GM18511 (cell line): Measurements from ENCODE around the gene COQ3.
"Not testable (repeated sequence)": the region's sequence is repeated elsewhere in the genome, so short reads cannot be mapped to it uniquely, and the experiment has no call there.

Source experiments
- ATAC-seq: cut with Tn5 transposase; IDR thresholded peaks from one replicate; pipeline ENCODE4 v1.9.1; 2021; ENCODE audit warnings: mild to moderate bottlenecking, moderate library complexity; ENCODE audit not compliant: unreplicated experiment

Gene COQ3

DNA sequence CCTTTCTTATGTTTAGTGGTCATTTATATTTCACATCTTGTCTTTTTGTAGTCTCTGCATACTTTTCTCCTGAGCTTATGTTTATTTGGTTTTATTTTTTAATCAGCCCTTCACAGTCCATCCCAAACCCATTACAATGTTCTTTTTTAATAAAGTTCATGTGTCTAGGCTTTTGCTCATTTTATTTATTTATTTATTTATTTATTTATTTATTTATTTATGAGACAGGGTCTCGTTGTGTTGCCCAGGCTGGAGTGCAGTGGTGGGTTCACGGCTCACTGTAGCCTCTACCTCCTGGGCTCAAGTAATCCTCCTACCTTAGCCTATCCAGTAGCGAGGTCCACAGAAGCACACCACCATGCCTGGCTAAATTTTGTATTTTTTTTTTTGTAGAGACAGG is 3.1 kb downstream of the COQ3 start:
- no peak for ATAC-seq

DNA sequence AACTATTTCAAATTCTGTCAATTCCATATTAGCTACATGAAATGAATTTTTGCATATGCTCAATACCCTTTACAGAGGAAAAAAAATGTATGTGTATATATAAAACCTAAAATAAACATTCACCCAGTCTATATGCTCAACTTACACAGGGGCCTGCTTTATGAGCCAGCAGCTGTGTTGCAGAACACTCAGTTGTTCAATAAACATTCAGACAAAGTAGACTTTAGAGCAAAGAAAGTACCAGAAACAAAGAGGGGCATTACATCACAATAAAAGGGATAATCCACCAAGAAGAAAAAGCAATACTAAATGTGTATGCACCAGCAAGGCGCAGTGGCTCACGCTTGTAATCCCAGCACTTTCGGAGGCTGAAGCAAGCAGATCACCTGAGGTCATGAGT is 9.5 kb downstream of the COQ3 start:
- no peak for ATAC-seq

DNA sequence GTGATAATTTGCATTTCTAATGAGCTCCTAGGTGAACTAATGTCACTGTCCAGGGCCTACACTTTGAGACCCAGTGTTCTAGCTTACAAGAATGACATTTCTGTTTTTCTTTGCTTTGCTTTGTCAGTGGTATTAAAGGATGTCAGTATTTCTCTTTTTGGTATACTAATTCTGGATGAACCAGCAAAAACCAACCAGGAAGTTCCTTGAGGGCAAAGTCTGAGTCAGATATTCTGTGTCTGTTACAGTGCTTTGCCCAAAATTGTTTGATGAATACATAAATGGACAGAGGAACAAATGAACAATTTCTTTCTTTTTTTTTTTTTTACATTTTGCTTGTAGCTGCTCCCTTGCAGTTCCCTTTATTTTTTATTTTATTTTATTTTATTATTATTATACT is 15.4 kb downstream of the COQ3 start:
- no peak for ATAC-seq

DNA sequence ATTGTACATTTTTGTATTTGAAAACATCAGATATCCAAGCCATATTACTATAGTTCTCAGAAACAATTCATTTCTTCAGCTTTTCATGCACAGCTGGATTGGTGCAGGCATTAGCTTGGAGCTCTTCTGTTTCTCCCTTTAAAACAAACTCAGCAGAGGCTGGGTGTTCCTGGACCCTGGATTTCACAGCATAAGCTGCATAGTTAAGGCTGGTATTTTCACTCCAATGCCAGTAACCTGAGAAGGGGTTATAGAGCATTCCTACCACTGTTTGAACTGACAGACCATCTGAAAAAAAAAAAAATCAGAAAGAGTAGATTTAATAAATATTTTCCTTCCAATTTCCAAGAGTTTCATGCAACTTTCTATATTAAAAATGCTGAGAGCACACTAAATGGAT is 24.5 kb downstream of the COQ3 start:
- ATAC-seq, result no peak

DNA sequence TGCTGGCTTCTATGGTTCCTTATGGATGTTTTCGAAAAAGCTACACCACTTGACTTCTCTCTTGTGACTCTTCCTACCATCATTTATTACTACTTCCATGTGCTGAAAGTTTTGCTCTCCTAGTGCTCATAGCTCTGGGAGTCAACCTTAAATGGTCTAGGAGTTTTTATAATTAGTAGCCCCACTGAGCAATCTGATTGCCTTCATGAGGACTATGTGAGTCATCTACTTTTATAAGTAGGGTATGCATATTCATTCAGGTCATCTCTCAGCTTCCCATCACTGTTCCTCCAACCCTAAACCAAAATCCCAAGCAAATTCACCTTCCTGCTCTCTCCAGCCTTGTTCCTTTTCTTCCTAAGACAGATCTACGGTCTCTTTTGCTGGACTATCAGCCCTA is 27.1 kb downstream of the COQ3 start:
- no peak for ATAC-seq

DNA sequence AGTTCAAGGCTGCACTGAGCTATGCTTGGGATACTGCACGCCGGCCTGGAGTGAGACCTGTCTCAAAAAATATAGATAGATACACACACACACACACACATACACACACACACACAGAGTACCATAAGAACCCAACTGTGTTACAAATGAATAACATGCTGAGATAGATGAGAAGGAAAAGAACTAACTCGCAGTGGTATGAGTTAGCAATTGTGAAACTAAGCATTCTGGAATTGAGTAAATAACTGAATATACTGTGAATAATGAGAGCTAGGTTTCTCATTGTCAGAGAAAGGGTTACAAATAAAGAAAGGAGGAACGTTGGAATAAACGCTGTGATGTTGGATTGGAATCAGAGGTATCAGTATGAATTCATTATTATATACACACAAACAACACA is 30.0 kb downstream of the COQ3 start:
- peak; percentile 90 for ATAC-seq

DNA sequence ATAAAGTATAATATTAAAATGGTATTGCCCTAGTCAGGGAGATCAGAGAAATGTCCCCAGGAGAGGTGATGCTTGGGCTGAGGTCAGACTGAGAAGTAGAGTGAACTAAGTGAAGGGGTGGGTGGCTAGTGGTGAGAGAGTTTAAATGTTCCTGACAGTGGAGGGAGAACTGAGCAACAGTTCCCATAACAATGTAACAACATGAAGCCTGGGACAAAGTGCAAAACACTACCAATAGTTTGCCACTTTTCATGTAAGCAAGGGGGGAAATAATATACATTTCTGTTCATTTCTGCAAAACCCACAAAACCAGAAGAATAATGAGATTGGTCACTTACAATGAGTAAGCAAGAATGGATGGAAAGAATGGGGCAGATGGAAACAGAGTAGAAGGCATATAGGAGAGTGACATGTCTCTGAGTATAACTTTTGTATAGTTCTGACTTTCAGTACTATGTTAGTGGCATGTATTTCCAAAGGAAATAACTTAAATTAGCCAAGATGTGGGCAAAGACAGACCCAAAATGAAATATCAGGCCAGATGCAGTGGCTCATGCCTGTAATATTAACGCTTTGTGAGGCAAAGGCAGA is 31.2 kb downstream of the COQ3 start:
- no peak for ATAC-seq

DNA sequence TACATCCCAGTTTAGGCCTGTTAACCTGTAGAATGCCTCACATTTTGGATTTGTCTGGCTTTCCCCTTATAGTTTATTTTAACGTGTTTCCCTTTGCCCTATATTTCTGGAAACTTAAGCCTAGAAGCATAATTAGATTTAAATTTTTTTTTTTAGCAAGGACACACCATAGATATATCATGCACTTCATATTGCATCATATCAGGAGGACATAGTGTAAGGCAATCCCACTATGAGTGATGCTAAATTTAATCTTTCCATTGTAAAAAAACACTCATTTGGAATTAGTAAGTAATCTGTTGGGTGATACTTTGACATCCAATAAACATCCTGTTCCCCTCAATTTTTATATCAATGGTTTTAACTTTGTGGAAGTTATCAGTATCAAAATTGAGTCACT is 34.2 kb downstream of the COQ3 start:
- ATAC-seq, result no peak

DNA sequence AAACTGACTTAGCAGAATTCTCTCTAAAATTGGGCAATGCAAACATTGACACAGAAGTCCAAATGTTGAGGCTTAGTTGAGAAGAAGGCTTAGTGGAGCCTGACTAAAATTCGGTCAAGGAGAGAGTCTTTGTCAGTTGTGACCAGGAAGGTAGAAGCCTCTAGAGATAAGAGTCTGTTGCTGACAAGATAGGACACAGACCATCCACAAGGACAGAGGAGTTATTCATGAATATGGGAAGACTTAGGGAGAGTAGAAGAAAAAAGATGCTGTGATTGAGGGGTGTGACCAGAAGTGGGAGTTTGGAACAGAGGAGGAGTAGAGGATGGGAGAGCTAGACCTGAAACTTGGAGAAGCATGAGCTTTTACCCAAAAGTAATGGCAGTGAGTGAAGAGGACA is 37.4 kb downstream of the COQ3 start:
- no peak for ATAC-seq

DNA sequence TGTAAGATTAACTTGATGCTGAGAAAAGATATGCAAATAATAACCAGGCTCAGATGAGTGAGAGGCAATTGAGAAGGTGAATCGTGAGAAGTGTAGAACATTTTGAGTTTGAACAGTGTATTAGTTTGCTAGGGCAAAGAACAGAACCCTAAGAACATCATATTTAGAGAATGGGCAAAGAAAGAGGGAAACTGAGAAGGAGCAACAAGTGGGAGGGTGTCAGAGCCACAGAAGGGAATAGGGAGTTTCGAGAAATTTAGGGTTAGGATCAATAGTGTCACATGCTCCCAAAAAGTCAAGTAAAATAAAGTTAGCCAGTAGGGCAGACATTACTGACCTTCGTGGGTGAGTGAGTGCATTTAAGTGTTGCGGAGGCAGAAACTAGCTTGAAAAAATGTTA is 39.0 kb downstream of the COQ3 start:
- ATAC-seq, result no peak

DNA sequence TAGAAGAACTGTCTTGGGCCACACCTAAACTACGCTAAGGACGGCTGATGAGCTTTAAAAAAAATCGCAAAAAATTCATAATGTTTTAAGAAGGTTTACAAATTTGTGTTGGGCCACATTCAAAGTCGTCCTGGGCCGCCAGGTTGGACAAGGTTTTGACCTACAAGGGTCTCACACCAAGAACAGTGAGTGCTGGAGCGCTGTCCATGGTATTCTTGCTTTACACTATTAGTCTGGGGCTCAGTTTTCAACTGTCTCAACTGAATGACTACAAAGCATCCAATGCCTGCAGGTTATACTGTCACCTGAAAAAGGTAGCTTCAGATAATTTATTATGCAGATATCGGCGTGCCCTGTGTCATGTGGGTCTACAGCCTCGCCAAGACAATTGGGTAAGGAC is 40.9 kb downstream of the COQ3 start:
- ATAC-seq, result no peak

DNA sequence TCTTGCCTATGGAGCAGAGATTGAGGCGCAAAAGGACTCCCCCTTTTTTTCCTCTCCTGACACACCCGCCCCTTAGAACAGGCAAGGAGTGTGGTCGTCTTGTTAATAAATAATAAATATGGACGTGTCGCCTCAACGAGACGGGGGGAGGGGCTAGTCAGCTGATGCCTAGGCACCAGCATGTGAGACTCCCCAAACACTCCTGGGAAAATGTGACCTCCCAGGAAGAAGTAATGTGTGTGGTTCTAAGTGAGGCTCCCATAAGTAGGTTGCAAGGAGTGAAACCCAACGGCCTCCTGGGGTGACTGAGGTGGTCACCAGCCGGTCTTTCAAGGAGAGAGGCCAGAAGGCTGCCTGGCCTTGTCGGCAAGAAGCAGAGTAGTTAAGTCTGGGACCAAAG is 43.4 kb downstream of the COQ3 start:
- ATAC-seq, result no peak

DNA sequence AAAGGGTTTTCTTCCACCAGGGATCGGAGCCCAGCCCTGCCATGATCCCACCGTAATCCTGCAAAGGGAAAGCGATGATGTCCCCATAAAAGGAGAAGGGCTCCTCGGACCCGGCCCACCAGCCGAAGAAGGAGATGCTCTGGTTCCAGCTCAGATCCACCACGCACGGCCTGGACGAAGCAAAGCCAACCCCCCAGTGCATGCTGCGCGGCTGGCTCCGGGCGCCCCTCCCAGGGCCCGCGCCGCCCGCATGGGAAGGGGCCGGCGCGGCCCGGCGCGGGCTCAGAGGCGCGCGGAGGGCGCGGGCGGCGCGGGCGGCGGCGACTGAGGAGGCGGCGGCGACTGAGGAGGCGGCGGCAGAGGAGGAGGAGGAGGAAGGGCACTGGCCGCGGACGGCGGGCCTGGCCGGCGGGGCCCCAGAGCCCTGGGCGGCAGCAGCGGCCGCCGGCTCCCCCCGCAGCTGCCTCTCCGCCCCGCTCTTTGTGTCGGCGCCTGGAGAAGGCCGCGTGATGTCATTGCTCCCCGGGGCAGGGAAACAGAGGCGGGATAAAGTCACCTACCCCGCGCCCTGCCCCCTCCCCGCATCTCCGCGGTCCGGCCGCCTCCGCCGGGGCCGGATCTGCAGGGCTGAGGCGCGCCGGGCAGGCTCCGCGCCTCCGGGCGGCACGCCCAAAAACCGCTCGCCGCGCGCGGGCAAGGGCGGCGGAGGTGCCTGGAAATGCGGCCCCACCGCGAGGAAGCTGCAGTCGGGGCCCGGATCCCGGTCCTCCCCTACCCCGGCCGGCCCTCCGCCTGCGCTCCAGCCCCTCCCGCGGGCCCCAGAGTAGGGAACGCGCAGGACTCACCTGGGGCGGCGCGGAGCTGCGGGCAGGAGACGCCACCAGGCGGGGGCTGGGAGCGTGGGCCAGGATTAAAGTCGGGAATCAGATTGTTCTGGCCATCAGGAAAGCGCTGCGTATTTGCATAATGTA is 44.5 kb downstream of the COQ3 start, which contains the start of gene FAXC:
Gene FAXC (minus strand): TSS at position 504 of the 971 bp plus-strand sequence. CDS start 302 bp downstream, at position 202.
- ATAC-seq, result peak; percentile 70

DNA sequence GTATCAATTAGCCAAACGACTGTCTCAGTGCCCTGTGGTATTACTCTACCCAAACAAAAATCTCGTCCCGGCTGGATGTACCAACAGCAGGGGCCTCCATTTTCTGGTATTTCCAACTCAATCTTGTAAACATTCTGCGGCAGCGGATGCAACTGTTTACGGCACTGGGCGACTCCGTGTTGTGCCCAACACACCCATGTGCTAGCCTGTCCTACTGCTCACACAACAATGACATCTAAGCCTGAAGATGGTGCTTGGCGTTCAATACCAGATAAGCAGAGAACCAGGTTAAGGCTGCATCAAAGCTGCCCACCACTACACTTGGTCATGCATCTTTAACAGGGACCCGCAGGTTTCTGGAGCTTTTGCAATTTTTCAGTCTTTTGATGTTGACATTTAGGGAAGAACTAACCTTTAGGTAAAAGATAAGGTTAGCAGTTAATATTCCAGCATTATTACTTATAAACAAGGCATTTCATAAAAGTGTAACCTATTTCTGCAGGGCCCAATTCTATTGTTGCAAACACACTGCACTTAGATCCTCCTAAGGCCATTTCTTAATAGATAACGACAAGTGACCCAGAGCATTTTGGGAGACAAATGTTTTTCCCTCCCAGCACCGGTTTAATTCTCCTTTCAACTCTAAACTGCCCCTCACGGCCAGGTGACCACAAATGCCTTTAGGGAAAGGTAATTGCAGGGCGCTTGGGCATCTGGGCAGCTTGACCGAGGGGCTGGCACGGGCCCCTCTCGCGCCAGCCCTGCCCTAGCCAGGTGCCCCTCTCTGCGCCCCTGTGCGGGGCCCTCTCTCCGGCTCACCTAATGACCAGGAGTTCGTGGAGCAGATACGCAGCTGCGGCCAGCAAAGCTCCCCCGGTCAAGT is 45.5 kb downstream of the COQ3 start:
- no peak for ATAC-seq

DNA sequence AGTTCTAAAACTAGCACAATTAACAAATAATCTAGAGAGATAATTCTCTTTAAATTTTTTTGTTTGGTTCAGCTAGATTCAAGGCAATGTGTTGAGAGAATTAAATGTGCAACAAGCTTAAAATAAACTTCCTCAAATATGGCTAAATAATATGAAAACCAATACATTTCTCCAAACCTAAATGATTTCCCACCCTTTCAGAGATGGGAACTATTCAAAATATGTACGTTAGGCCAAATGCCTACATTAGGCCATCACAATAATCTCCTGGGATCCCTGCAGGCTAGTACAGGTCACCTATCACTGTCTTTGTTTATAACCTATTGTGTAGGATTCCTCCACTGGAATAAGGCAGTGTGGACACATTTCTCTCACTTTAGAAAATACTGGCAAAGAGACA is 46.2 kb downstream of the COQ3 start:
- ATAC-seq, result no peak

DNA sequence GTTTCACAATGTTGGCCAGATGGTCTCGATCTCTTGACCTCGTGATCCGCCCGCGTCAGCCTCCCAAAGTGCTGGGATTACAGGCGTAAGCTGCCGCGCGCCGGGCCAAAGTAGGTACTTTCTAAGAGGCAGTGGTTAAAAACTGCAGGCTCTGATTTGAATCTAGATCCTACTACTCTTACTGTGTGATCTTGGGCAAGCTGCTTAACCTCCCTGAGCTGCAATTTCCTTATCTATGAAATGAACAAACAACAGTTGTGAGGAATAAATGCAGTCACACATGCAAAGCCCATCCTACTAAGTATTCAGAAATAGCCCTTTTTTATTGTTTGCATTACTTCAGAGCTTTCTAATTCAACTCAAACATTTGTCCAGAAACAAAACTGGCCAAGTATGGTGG is 47.4 kb downstream of the COQ3 start:
- ATAC-seq, result no peak

DNA sequence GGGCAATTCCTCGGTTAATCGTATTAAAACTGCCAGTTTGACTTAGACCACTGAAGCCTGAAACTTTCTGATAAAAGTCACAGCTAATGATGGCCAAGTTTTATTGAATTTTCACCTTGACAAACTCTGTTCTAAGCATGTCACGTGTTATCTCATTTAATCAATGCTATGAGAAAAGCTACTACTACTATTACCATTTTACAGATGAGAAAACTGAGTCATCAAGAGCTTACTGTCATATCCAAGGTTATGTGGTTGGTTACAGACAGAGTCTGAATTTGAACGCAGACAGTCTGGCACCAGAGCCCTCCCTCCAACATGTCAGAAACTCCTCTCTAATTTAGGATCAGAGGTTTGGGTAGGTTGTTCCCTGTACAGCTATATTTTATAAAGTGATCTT is 48.8 kb downstream of the COQ3 start:
- ATAC-seq, result no peak

DNA sequence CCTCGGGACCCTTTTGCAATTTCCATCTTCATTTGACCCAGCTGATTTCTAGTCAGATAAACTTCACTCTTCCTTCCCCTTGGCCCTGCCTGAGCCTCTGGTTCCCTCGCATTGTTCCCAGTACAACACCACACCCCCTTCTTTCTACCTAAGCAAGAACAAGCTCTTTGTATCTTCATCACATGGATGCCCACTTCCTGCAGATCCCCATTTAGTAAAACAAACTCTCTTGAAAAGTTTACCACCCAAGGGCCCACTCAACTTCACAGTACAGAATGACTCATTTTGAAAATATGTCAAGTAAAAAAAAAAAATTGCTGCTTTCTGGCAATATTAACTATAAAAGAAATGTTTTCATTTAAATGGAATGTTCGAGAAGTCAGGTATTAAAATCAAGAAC is 49.7 kb downstream of the COQ3 start:
- peak; percentile 51 for ATAC-seq

DNA sequence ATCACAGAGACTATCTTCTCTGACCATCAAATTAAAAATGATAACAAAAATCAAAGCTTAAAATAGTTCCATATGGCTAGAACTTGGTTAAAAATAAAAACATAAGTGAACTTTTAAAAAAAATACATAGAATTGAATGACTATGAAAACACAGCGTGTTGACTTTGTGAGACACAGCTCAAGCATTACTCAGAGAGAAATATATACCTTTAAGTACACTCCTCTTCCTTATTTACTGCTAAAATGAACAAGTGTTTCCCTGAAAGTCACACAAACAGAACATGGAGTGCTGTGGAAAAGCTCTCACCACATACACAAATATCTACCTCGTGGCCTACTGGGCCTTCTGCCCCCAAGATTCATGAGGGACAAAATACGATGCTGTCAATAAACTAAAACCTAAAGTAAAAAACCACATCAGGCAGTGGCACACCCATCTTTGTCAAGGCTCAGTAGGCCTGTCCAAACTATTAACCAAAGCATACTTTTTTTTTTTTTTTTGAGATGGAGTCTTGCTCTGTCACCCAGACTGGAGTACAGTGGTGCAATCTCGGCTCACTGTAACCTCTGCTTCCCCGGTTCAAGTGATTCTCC is 52.0 kb downstream of the COQ3 start:
- peak; percentile 44 for ATAC-seq

DNA sequence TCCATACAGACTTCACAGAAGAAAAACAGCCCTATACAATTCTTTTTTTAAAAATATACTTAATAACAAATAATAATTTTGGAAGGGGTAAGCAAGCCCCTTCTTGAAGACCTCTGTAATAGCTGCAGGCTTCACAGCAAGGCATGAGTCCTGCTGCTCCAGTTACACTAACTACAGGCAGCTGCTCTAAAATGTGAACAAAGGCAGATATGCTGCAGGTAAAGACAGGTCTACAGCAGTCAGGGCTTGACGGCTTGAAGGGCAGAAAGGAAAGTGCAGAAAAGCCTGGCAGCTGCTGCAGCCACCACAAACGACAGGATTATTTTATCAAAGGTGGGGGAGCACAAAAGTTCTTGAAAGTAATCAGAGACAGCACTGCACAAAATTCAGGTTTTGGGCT is 55.8 kb downstream of the COQ3 start:
- ATAC-seq, result no peak

DNA sequence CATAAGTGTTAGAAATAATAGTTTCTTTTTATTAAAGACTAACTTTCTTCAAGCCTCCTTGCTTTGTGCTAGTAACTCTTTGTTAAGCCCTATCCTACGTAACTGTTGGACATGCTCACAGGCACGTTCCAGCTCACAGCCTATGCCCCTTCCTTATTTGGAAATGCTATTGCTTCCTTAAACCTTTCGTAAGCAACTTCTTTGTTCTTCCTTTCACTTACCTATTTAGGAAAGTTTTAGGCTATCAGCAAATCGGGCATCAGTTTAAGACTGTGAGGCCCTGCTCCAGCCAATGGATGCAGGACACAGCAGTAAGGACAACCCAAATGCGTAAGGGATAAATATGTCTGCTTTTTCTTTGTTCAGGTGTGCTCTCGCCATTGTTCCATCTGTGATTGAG is 58.7 kb downstream of the COQ3 start:
- not testable (repeated sequence) for ATAC-seq
